HG03520 (cell line): ENCODE results near the gene PMPCB.

ENCODE experiments used
- ATAC-seq: cut with Tn5 transposase; IDR thresholded peaks from one replicate; pipeline ENCODE4 v1.9.1; 2021; ENCODE audit warnings: mild to moderate bottlenecking, moderate library complexity; ENCODE audit not compliant: unreplicated experiment

PMPCB gene

DNA sequence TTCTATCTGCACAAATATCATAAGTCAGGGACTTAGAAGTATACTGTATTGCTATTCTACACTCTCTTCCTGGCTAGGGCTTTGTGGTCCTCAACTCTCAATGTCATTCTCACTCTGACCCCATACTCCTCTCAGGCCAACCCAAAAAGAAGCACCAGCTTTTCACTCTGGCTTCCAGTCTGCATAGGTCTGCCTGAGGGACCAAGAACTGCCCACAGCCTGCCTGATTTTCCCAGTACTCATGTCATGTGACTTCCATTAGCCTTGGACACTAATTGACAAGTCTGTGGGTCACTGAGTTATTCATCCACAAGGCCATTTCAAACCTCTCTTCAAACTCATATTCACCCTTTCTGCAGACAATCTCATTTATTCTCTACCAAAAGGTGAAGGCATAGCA is 19.8 kb downstream of the PMPCB start:
- ATAC-seq, result no peak

DNA sequence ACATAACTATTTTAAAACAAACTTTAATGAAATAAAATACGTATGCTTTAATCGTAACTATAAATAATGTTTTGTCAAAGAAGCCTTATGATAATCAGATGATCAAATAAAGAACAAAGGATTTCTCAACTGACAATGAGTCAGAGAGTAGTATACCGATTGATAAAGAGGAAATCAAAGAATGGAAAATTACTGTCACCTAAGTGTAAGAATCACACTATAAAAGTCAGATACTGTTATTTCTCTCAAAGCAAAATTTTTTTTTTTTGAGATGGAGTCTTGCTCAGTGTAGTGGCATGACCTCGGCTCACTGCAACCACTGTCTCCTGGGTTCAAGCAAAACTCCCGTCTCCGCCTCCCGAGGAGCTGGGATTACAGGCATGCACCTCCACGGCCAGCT is 28.5 kb downstream of the PMPCB start:
- ATAC-seq, result no peak

DNA sequence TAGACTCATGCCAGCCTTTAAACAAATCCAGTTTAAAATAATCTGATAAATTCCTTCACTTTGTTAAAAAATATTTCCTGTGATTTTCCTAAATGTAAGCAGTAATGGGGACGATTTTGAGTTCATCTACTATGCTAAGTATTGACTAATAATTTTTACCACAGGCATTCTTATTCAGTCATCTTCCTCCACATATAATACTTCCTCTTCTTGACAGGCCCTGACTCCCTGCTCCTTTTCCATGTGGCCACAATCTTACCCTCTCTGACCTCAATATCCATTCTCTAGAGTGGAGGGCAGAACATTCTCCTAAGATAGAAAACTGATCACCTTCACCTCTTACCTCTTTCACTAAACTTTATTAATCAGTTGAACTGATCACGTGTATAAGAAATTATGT is 39.5 kb downstream of the PMPCB start:
- no peak for ATAC-seq

DNA sequence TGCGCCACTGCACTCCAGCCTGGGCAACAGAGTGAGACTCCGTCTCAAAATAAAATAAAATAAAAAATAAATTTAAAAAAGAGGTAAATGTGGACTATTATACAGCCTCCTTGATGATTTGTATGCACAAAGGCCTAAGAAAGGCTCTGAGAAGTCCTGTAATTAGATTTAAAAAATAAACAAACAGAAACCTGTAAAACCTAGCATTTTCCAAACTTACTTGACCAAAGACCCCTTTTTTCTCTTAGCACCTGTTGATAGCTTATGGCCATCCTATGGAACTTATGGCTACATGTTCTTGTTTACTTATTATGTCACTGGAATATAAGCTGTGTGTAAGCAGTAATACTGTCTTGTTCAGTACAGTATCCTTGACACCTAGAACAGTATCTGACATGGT is 41.6 kb downstream of the PMPCB start:
- no peak for ATAC-seq

DNA sequence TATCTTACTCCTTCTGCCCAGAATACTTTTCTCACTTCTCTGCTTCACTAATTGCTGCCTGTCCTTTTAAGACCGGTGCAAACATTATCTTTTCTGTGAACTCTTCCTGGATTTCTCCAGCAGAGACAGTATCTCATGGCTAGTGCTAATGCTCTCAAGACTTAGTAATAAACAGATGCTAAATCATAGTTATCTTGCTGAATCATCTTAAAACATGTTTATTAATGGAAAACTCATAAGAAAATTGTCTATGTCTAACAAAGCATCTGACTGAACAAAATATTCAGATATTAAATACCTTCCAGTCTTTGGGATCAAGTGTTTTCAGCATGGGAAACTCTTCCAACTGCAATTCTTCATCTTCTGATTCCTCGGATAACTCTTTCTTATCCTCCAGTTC is 44.2 kb downstream of the PMPCB start:
- no peak for ATAC-seq

DNA sequence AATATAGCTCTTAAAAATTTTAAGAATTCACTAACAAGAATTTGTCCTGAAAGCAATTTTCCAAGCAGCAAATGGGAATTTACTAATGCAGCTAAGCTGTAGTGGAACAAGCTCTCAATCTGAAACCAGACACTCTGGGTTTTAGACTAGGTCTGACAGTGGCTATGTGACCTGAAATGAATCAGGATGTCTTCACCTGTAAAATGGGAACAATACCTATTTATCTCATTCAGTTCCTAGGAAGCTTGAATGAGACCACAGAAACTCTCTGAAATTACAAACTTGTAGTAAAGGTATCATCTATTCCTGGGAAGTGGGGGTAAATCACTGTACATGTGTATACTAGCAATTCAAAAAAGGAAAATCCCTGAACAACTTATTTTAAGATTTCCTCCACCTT is 46.1 kb downstream of the PMPCB start:
- no peak for ATAC-seq

DNA sequence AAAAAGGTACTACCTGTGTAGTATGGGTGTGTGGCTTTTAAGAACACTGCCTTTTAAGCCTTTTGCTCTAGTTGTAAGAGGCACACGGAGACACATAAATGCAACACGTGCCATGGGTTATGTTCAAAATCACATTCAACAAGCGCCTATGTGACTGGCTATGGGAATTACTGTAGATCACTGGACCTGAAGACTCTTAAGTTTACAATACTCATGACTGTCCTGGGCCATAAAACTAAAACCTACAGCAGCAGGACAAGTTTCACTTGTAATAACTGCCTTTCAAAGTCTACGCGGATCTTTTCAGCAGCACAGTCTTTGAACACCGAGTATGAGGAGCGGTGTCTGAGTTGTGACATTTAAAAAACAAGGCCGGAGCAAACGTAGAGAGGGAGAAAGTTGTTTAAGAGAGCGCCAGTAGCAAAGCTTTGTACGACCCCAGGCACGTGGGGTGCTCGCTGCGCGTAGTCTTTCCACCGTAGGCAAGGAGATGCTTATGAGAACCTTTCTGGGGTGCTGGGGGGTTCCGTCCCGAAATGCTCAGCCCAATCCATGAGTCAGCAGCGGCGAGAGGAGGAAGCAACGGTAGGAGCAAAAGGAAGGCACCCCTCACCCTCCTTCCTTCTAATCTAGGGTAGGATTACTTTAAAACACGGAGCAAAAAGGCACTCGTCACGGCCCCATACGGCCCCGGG is 46.7 kb downstream of the PMPCB start:
- ATAC-seq, result peak; percentile 14

DNA sequence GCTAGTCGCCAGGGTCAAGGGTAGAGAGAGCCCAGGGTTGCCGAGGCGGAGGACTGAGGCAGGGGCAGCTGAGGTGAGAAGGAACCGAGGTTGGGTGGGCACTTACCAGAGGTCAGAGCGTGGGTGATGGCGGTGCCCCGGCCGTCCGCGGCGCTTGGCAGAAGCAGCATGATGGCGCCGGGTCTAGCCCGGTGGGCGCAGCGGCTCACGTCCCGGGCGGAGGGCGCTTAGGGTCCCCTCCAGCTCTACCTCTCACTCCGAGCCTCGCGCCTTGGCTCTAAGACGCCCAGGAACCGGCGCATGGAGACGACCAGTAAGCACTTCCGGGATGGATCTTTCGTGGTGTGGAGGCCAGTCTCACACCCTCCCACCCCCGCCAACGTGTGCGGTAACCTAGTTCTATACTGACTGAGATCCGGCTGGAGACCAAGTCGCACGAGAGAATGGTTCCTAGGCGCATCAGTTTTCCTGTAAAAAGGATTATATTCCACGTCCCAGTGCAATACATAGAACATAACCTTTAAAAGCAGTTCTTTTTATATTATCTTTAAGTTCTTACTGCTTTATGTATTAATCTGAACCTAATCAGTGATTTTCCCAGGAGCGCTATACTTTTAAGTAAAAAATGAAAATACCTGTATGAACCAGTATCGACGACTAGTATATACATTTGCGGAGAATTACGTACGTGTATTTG is 47.4 kb downstream of the PMPCB start, which contains the start of gene DNAJC2:
Gene DNAJC2, minus strand, starts transcription at position 315 of the 697 bp plus-strand sequence. Its CDS starts 145 bp downstream, at position 170.
- peak; percentile 74 for ATAC-seq

DNA sequence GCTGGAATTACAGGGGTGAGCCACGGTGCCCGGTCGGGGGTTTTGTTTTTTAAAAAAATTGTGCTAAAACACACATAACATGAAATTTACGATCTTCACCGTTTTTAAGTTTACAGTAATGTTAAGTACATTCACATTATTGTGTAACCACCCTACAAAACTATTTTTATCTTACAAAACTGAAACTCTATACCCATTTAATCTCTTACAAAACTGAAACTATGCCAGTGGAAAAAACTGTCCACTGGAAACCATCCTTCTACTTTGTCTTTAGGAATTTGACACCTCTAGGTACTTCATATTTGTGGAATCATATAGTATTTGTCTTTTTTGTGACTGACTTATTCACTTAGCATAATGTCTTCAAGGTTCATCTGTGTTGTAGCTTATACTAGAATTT is 49.2 kb downstream of the PMPCB start:
- ATAC-seq, result no peak

DNA sequence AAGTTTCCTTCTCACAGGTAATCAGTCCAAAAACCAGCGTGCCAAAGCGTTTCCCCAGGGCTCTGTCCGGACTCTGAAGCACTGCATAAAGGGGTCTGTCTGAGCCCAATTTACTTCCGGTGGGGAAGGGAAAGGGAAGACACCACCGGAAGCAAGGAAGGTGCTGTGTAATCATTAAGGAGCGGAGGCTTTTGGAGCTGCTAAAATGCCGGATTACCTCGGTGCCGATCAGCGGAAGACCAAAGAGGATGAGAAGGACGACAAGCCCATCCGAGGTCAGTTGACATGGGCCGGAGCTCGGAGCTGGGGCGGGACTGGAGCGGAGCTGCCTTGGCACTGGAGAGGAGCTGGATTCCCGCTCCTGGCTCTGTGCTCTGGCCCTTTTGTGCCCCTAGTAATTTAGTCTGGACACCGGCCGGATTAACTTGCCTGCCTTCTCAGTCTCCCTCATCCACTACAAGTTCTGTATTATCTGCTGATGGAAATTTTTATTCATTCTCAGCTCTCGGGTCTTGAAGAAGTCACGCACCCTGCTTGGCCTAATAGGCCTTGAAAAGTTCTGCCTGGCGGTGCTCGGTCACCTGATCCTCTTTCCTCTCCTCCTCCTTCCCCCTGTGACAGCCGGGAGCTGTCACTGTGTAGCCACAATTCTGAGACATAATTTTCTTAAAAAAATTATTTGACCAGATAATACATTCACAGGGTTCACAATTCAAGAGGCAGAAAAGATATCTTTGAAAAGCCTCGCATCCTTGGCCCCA is 50.5 kb downstream of the PMPCB start, which contains the start of gene PSMC2:
Gene PSMC2, plus strand, starts transcription at position 137 of the 761 bp plus-strand sequence. Its CDS starts 69 bp downstream, at position 206.
- peak; percentile 75 for ATAC-seq

DNA sequence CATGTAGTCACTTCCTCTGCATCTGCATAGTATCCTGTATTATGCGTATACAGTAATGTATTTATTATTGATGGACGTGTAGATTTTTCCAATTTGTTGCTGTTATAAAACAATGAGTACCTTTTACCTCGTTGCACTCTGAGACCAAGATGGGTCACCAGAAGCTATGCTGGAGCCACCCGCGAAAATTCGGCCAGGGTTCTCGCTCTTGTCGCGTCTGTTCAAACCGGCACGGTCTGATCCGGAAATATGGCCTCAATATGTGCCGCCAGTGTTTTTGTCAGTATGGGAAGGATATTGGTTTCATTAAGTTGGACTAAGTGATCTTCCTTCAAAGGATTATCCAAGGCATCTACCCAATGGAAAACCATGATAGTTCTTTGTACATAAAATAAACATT is 51.2 kb downstream of the PMPCB start:
- ATAC-seq, result no peak

DNA sequence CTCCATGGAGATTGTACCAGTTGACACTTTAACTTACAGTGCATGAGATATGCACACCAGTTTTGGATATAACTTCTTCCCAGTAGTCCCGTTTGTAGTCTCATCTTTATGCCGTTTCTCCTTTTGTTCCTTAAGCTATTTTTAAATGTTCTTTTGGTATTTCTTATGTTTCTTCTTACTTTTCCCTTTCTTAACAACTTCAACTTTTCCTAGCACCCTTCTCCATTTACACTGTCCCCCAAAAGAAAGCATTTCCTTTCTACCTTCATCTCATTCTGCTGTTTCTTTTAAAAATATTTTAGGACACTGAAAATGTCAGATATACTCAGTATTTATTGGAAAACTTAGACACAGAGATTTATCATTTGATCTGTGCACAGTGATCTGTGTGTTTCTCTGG is 51.7 kb downstream of the PMPCB start:
- no peak for ATAC-seq

DNA sequence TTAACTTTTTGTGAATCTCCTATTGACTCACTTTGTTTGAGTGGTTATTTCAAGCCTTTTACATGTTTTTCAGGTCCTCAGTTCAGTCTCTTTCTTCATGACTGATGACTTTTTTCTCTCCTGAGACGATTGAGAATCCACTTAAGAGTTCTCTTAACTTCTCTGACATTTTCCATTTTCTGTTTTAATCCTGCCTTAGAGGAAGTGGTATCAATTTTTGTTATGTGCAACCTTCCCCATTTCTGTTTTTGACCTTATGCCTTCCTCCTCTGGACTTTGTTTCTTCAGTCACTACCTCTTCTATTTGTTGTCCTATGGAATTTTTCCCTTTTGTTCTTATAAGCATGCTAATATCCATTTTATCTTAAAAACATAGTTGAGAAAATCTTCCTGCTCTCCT is 52.6 kb downstream of the PMPCB start:
- ATAC-seq, result no peak
